ENCODE data around the gene TEX101. TPM values are rescaled to one million over a fixed set of nuclear protein-coding genes. Genes with fewer than 3 reads are reported as not detected.
"Not testable (repeated sequence)": the region's sequence is repeated elsewhere in the genome, so short reads cannot be mapped to it uniquely, and the experiment has no call there.

TEX101 gene
- total RNA-seq, 1 donor from 2014 or later, result not detected

DNA sequence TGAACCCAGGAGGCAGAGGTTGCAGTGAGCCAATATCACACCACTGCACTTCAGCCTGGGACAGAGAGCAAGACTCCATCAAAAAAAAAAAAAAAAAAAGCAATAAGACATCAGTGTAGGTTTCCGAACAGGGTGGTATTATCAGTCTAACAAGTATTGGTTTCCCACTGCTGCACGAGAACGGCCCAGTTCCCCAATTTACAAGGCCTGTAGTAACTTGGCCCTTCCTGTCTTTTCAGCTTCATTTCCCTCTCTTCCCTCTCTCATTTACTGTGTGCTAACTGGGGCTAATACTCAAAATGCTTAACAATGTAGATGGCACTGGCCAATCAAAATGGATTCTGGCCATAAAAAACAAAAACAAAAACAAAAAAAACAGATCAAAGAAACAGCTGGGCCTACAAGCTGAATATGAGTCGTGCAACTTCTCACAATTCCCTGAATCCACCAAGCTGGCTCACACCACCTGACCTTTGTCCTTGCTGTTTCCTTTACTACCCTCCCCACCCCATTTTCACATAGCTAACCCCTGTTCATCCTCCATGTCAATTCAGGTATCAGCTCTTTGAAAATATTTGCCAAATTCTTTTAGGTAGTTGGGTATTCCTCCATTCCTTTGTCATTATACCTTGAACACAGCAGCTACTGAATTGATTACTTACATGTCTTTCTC lies 2.4 kb downstream of the TEX101 start:
- DNase-seq (ENCODE audit: low spot score), result no peak

DNA sequence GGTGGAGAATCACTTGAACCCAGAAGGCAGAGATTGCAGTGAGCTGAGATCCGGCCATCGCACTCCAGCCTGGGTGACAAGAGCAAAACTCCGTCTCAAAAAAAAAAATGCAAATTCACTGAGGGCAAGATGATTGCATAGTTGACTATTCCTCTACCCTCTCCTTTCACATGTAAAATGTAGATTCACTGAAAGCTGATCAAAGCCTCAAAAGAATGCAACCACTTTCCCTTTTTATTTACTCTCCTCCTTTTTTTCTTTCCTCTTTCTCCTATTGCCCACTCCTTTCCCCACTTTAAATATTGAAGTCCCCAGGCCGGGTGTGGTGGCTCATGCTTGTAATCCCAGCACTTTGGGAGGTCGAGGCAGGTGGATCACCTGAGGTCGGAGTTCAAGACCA lies 6.3 kb downstream of the TEX101 start:
- DNase-seq (ENCODE audit: low spot score), result peak; percentile 6
- no peak for ATAC-seq

More for the DNA sequence above, 2.4 kb downstream of the TEX101 start:
- ATAC-seq, result no peak

DNA sequence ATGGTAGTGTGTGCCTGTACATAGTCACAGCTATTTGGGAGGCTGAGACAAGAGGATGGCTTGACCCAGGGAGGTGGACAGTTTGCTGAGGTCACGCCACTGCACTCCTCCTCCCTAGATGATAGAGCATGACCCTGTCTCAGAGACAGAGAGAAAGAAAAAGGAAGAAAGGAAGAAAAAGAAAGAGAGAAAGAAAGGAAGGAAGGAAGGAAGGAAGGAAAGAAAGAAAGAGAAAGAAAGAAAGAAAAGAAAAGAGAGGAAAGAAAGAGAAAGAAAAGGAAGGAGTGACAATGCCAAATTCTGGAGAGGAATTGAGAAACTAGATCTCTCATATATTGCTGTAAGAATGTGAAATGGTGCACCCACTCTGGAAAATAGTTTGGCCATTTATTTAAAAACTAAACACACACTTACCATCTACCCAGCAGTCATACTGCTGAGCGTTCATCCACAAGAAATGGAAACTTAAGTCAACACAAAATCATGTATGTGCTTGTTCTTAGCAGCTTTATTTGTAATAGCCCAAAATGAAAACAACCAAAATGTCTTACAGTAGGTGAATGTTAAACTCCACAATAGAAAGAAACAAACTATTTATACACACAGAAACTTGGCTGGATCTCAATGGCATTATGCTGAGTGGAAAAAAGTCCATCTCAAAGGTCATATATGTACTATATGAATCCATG lies 7.5 kb downstream of the TEX101 start:
- no peak for DNase-seq (ENCODE audit: low spot score)
- ATAC-seq, result no peak

DNA sequence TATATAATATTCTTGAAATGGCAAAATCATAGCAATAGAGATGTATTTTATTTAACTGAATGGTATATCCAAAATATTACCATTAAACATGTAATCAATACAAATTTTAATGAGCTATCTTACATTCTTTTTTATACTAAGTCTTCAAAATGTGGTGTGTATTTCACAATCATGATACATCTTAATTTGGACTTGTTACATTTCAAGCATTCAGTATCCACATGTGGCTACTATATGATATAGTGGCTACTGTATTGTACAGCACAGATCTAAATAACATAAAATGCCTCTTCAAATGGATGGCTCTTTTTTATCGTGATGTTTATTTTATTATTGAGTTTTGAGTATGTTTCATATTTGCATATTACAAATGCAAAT lies 8.0 kb downstream of the TEX101 start:
- DNase-seq (ENCODE audit: low spot score) (no peak), ATAC-seq (no peak)

DNA sequence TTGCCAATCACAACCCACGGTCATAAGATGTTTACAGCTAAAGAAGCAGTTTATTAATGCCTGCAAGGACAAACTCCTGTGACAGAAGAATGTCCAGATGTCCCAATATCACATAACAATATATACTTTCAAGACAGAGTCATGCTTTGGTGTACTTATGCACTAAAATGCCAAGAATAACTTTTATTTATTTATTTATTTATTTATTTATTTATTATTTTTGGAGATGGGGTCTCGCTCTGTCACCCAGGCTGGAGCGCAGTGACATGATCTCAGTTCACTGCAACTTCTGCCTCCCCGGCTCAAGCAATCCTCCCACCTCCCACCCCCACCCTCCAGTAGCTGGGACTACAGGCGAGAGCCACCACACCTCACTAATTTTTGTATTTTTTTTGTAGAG lies 9.1 kb downstream of the TEX101 start:
- ATAC-seq (no peak), DNase-seq (ENCODE audit: low spot score) (no peak)

DNA sequence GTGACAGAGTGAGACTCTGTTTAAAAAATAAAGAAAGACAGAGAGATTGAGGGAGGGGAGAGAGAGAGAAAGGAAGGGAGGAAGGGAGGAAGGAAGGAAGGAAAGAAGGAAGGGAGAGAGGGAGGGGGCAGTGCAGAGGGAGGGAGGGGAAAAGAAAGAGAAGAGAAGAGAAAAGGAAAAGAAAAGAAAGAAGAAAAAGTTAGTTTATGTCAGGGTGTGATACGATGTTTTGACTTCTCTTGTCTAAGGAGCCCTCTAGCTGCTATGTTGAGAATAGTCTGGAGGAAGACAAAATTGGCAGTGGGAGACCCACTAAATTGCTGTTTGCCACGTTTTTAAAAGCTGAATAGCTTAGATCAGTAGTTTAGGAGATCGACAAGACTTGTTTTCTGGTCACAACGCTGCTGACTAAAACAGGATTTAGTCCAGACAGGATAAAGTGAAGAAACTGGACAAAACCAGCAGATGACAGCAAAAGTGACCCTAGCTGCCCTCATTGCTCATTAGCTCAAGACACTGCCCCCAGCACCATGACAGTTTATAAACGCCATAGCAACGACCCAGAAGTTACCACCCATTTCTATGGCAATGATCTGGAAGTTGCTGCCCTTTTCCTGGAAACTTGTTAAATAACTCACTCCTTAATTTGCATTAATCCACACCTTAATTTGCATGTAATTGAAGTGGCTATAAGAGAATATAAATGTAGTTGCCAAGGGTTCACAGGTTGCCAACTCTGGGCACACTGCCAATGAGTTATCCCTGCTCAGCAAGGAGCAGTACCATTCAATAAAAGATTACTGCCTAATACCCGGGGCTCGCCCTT lies 11.1 kb downstream of the TEX101 start:
- DNase-seq (ENCODE audit: low spot score), result peak; percentile 51
- ATAC-seq, result peak; percentile 55

DNA sequence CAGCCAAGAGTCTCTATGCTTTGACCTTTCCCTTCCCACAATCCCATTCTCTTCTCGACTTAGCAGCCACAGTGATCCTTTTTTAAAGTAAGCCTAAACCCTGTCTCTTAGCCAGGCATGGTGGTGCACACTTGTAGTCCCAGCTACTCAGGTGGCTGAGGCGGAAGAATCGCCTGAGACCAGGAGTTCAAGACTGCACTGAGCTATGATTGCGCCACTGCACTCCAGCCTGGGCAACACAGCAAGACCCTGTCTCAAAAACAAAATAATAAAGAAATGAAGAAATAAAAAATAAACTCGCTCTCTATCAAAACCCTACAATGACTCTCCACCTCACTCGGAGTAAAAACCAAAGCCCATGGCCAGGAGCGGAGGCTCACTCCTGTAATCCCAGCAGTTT lies 14.7 kb downstream of the TEX101 start:
- no peak for DNase-seq (ENCODE audit: low spot score)
- ATAC-seq, result no peak

DNA sequence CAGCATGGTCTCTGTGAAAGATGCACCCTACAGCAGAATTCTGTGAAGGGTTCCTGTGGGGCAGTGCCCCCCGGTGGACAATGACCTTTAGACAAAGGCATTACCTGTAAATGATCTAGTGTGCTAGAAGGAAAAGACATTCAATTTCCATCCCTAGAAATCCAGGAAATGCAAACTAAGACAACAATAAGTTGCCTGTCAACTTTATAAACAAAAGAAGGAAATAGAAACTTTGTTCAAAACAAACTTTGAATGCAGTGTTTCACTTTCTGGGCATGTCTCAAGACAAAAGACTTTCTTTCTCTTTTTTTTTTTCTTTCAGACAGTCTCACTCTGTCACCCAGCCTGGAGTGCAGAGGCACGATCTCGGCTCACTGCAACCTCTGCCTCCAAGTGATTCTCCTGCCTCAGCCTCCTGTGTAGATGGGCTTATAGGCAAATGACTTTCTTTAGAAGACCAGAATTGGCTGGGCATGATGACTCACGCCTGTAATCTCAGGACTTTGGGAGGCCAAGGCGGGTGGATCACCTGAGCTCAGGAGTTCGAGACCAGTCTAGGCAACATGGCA lies 15.5 kb downstream of the TEX101 start:
- DNase-seq (ENCODE audit: low spot score) (no peak), ATAC-seq (no peak)

DNA sequence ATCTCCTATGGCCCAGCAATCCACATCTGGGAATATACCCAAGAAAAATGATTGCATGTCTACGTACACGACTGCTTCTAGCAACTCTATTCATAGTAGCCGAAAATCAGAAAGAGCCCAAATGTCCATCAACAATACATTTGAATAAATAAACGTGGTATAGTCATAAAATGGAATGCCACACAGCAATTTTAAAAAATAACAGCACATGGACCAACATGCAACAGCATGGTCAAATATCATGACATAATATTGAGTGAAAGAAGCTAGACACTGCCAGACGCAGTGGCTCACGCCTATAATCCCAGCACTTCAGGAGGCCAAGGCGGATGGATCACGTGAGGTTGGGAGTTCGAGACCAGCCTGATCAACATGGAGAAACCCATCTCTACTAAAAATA lies 16.3 kb downstream of the TEX101 start:
- no peak for DNase-seq (ENCODE audit: low spot score)
- no peak for ATAC-seq

DNA sequence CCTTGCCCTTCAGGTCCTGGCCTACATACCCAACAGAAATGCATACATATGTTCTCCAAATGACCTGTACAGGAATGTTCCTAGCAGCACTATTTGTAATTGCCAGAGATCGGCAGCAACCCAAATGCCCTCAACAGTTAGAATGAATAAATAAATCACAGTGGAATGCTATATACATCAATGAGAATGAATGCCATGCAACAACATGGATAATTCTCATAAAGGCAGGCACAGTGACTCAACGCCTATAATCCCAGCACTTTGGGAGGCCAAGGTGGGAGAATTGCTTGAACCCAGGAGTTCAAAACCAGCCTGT lies 18.6 kb downstream of the TEX101 start:
- ATAC-seq, result no peak
- no peak for DNase-seq (ENCODE audit: low spot score)

DNA sequence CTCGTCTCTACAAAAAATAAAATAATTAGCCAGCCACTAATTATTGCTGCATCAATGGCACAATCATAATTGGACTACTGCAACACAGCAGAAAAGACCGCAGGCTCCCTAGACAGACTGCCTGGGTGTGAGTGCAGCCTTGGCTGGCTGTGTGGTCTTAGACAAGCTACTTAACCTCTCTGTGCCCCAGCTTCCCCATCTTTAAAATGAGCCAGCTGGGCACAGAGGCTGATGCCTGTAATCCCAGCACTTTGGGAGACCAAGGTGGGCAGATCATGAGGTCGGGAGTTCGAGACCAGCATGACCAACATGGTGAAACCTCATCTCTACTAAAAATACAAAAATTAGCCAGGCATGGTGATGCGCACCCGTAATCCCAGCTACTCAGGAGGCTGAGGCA lies 19.0 kb downstream of the TEX101 start:
- ATAC-seq, result no peak
- DNase-seq (ENCODE audit: low spot score), result no peak

DNA sequence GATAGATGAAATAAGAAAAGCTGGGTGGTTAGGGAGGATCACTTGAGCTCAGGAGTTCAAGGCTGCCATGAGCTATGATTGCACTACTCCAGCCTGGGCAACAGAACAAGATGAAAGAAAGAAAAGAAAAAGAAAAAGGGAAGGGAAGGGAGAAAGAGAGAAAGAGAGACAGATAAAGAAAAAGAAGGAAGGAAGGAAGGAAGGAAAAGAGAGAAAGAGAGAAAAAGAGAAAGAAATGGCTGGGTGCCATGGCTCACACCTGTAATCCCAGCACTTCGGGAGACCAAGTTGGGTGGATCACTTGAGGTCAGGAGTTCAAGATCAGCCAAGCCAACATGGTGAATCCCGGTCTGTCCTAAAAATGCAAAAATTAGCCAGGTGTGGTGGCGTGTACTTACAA lies 21.1 kb downstream of the TEX101 start:
- no peak for ATAC-seq
- no peak for DNase-seq (ENCODE audit: low spot score)

DNA sequence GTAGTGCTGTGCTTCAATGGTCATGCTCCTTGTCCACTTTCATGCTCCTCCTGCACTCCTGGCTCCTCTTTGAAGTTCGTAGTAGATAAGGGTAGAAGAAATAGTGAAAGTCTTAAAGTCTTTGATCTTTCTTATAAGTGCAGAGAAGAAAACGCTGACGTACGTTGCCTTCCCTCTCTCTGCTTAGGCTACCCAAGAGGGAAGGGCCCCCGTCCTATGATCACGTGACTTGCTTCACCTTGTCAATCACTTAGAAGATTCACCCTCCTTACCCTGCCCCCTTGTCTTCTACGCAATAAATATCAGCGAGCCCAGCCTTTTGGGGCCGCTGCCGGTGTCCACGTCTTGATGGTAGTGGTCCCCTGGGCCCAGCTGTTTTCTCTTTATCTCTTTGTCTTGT lies 22.6 kb downstream of the TEX101 start:
- not testable (repeated sequence) for DNase-seq (ENCODE audit: low spot score); ATAC-seq

DNA sequence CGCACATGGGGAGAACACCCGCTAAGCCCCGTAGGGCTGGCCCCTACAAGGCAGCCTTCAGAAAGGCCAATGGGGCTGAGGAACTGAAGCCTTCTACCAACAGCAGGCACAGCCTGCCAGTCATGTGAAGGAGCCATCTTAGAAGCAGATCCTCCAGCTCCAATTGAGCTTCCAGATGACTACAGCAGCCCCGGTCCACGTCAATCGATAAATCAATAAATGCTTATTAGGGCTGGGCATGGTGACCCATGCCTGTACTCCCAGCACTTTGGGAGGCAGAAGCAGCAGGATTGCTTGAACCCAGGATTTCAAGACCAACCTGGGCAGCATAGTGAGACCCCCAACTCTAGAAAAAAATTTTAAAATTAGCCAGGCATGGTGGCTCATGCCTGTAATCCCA lies 23.0 kb downstream of the TEX101 start:
- DNase-seq (ENCODE audit: low spot score), result no peak
- no peak for ATAC-seq

DNA sequence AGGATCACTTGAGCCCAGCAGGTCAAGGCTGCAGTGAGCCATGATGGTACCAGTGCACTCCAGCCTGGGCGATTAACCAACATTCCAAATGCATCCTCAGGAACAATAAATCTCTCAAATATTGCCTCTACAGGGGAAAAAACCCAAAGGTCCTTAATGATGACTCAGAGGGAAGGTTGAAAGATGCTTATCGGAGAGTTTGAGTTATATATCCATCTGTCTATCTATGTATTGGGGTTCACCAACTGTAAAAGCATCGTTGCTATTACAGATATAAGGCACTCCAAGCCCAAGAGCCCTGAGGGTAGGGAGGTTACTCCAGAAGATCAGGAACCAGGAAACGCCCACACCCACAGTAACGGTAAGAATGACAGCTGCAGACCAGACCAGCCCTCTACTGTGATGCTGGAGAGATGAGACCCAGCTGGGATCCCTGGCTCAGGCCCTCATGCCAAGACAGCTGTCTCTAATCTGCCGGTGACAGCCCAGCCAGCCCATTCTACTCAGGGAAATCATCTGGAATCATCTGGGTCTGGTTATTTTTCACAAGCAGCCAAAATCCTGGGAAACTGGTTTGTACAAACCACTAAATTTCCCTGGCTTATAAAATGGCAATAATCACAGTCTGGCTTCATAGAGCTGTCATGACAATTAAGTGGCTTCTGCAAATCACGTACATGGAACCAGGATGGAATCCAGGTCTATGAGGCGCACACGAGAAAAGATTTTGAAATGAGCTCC lies 23.8 kb downstream of the TEX101 start:
- DNase-seq (ENCODE audit: low spot score) (no peak), ATAC-seq (no peak)

DNA sequence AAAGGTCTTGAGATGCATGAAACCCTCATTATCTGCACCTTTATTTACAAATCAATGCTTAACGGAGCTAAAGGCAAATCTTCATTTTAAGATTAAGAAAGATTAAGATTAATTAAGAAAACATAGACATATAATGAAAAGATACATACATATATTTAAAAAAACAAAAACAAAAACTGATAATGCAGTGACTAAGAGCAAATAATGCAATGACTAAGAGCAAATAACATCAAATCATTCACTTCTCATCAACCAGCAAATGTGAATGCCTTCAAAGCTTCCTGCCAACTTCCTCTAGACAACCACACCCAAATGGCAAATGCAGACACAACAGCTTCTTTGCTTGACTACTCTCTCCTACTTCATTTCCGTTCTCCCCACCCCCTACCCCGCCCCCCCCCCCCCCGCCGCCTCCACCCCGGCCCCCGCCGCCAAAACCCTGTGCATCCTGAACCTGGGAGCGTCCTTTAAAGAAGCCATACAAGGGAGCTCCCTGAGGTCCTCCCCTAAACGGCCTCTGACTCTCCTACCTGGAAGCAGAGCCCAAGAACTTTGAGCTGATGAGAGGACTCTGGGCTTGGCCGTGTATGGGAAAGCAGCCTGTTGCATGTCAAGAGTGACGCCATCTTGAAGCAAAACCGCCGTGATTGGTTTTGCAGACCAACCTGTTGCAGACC lies 24.5 kb downstream of the TEX101 start:
- ATAC-seq, result no peak
- no peak for DNase-seq (ENCODE audit: low spot score)

DNA sequence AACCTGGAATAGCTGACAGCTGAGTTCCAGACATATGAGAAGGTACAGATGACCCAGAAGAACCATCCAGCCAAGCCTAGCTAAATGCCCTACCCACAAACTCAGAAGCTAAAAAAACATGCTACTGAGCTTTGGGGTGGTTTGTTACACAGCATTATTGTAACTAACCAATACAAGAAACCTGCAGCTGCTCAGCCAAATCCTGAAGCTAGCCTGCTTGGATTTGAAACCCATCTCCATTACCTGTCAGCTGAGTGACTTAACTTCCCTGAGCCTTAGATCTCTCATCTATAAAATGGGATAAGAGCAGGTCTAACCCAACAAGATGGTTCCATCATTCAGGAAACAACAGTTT lies 25.0 kb downstream of the TEX101 start:
- DNase-seq (ENCODE audit: low spot score), result no peak

DNA sequence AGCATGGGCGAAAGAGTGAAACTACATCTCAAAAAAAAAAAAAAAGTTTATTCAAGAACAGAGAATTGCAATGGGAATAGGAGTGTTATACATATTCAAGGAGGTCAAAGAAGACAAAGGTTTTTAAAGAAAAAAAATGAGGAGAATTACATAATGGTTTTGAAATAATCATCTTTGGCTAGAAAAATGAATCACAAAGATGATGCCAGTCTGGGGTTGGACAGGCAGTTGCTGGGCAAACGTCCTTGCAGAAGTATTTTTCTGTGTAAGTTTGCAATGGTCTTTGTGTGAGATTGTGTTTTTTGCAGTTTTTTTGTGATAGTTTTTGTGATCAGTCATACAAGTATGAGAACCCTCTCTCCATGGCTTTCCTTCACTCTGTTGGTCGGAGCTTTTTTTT lies 27.0 kb downstream of the TEX101 start:
- DNase-seq (ENCODE audit: low spot score) (no peak), ATAC-seq (no peak)

More for the DNA sequence above, 25.0 kb downstream of the TEX101 start:
- no peak for ATAC-seq

DNA sequence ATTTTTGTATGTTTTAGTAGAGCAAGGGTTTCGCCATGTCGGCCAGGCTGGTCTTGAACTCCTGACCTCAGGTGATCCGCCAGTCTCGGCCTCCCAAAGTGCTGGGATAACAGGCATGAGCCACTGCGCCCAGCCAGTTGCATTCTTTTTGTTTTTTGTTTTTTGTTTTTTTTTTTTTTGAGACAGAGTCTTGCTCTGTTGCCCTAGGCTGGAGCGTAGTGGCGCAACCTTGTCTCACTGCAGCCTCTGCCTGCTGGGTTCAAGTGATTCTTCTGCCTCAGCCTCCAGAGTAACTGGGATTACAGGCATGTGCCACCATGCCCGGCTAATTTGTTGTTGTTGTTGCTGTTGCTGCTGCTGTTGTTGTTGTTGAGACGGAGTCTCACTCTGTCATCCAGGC lies 29.4 kb downstream of the TEX101 start:
- DNase-seq (ENCODE audit: low spot score); ATAC-seq: not testable (repeated sequence)

DNA sequence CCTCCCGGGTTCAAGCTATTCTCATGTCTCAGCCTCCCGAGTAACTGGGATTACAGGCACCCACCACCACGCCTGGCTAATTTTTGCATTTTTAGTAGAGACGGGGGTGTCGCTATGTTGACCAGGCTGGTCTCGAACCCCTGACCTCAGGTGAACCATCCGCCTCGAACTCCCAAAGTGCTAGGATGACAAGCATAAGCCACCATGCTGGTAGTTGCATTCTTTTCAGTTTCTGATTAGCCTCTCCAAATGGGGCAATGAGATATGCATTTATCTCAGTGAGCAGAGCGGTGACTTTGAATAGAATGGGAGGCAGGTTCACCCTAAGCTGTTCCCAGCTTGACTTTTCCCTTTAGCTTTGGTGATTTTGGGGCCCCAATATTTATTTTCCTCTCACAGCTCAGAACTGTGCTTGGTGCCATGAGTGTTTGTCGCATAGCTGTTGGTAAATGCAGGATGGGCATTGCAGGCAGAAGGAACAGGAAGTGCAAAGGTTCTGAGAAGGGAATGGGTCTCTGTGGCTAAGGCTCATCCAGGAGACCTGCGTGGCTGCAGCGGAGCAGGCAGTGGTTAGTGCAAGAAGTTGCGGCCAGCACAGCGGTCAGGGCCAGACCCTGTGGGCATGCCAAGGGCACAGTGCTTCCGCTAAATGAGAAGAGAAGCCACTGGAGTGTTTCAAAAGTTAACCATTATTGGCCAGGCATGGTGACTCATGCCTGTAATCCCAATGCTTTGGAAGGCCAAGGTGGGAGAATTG lies 30.0 kb downstream of the TEX101 start:
- ATAC-seq (no peak), DNase-seq (ENCODE audit: low spot score) (no peak)
